Thyroid gland (tissue), 4 donors: Measurements from ENCODE around the gene PCBP4. TPM values are rescaled to one million over a fixed set of nuclear protein-coding genes. Genes with fewer than 3 reads are reported as not detected.

Source experiments
- DNase-seq, 2 donors: peaks; one replicate each; pipeline ENCODE4 v3.0.0-alpha.2; 2019
- H3K27ac ChIP-seq, 3 donors: fragments of 200-600 bp; sonication (generic); 1 replicate in 2 of 3; 2 replicates in 1 of 3; pipeline ENCODE4 v1.5.1; 2016 to 2019; ENCODE audit warnings: mild to moderate bottlenecking in 1 of 3, moderate library complexity in 1 of 3
- H3K27me3 ChIP-seq: fragments of 200-600 bp; sonication (generic); one replicate; pipeline ENCODE4 v1.5.1; 2019
- H3K36me3 ChIP-seq, 2 donors: fragments of 200-600 bp; sonication (generic); one replicate each; pipeline ENCODE4 v1.5.1; 2016 to 2019
- H3K4me1 ChIP-seq, 2 donors: fragments of 200-600 bp; sonication (generic); one replicate each; pipeline ENCODE4 v1.5.1; 2017 to 2019
- H3K4me3 ChIP-seq, 3 donors: fragments of 200-600 bp; sonication (generic); replicated peaks in 1 of 3; 1 replicate in 2 of 3; 2 replicates in 1 of 3; pipeline ENCODE4 v1.5.1; 2016; ENCODE audit warnings: mild to moderate bottlenecking in 1 of 3
- H3K9me3 ChIP-seq: fragments of 200-600 bp; sonication (generic); one replicate; pipeline ENCODE4 v1.5.1; 2017
- CTCF ChIP-seq, 6 experiments: fragments of 200-600 bp in 3 of 6; fragments of 450-650 bp in 3 of 6; sonication (generic) in 3 of 6; IDR thresholded peaks; one replicate each; pipeline ENCODE4 v1.5.1; 2016 to 2019; ENCODE audit warnings: antibody characterized with exemption in 6 of 6, mild to moderate bottlenecking in 2 of 6, inconsistent platforms in 1 of 6, moderate library complexity in 1 of 6
- POLR2A ChIP-seq, 2 donors: fragments of 450-650 bp; IDR thresholded peaks; one replicate each; pipeline ENCODE4 v1.6.1; 2017; ENCODE audit warnings: antibody characterized with exemption in 2 of 2, mild to moderate bottlenecking in 2 of 2, moderate library complexity in 1 of 2
- WGBS, 2 donors: methylation state at CpG; one replicate each; pipeline ENCODE4 v1.1.5; 2017; 5-methylcytosine and 5-hydroxymethylcytosine counted together
- intact Hi-C: fragments of 100-400 bp; cut with DNase I; formaldehyde crosslinking; loops from one replicate; pipeline ENCODE4 v1.15.1; 2023
- total RNA-seq, 4 donors: library from RNA; depleted of rRNA; stranded (reverse); fragments of >200 nt; gene quantifications; one replicate each; pipeline ENCODE4 v1.2.3, GENCODE V29; 2016

Gene PCBP4
- total RNA-seq, 4 donors from 2014 or later, result 22.2 to 66.2 (median 41.1) TPM

DNA sequence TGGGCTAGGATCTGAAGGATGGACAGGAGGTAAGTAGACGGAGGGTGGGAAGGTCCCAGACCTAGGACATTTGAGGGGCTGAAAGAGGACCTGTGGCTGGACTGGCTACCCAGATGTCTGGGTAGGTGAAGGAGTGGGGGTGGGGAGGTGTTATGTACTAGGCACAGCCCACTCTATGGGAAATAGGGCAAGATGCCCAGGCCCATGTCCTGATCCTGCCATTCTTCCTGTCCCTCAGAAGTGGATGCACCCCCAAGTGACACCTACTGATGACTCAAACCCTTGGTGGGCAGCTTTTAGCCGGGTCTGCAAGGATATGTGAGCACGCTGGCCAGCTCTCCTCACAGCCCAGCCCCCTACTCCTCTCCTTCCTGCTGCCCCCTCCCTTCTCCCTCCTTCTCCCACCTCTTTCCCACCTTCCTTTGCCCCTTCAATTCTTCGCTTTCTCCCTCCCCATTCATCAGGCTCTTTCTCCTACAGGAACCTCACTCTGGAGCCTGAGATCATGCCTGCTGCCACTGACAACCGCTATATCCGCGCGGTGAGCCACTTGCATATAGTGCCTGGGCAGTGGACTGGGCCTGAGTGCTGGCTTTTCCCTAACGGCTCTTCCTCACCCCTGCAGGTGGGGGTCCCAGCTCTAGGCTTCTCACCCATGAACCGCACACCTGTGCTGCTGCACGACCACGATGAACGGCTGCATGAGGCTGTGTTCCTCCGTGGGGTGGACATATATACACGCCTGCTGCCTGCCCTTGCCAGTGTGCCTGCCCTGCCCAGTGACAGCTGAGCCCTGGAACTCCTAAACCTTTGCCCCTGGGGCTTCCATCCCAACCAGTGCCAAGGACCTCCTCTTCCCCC lies 21.3 kb upstream of the PCBP4 start:
- no peak for TF ChIP-seq CTCF (IDR thresholded peaks at IDR 0.05)
- TF ChIP-seq POLR2A (IDR thresholded peaks at IDR 0.05), result no peak
- Histone ChIP-seq H3K36me3 (peaks cover 4 to 5% of the 10 kb centered on the region in 2 donors), H3K27ac (no peak overlapping the region), H3K4me1 (peaks cover 7 to 36% of the 10 kb centered on the region in 2 donors), H3K27me3 (no peaks in the 10 kb centered on the region), H3K4me3 (no peak overlapping the region), H3K9me3 (no peaks in the 10 kb centered on the region)
- DNase-seq, result no peak
- intact Hi-C loops, result no loop called here
- 81 to 83% methylated on average over 15 of the region's 15 CpGs for WGBS, 2 donors

GRCh38 chr3:51987568-51987967 lies 20.3 kb upstream of the PCBP4 start:
- WGBS, 2 donors, result 94 to 99% methylated on average over 7 of the region's 7 CpGs
- intact Hi-C loops, result no loop called here
- Histone ChIP-seq H3K4me1 (peaks cover 9 to 34% of the 10 kb centered on the region in 2 donors), H3K4me3 (no peak overlapping the region), H3K27ac (no peak overlapping the region), H3K27me3 (no peaks in the 10 kb centered on the region), H3K9me3 (no peaks in the 10 kb centered on the region), H3K36me3 (peaks cover 0 to under 1% of the 10 kb centered on the region in 2 donors)
- TF ChIP-seq POLR2A (IDR thresholded peaks at IDR 0.05) (no peak), CTCF (IDR thresholded peaks at IDR 0.05) (no peak)
- no peak for DNase-seq

DNA sequence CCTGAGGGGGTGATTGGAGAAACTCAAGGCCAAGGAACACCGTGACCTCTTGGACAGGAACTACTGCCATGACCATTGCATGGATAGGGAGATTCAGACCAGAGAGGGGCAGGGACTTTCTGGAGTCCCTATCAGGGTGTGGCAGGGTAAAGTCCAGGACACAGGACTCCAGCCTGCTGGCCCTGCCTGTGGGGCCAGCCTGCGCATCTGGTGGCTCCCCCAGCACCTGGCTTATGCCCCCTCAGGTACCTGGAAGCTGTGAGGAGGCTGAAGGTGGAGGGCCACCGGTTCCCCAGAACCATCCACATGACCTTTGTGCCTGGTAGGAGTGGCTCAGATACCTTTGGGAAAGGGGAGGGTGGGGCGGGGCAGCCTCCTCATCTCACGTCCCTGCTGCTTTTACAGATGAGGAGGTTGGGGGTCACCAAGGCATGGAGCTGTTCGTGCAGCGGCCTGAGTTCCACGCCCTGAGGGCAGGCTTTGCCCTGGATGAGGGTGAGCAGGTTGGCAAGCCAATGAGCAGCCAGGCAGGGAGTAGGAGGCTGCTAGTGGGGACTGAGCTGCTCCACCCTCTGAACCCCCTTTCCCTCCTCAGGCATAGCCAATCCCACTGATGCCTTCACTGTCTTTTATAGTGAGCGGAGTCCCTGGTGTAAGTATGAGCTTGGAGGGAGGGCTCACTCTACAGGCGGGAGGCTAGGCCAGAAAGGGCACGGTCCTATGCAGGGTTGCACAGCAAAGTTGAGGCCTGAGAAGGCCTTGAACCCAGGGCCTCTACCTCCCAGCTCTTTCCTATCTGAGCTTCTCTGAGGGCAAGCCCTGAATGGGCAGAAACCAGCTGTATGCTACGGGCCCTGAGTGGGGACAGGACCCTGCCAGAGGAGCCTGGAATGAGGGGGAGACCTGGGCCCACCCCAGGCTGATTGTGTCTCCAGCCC lies 19.0 kb upstream of the PCBP4 start:
- Histone ChIP-seq H3K27me3 (no peaks in the 10 kb centered on the region), H3K4me3 (no peak overlapping the region), H3K9me3 (no peaks in the 10 kb centered on the region), H3K4me1 (peaks cover 17 to 32% of the 10 kb centered on the region in 2 donors), H3K27ac (no peak overlapping the region), H3K36me3 (no peaks in the 10 kb centered on the region)
- WGBS, 2 donors, result 89% methylated on average over 10 of the region's 12 CpGs
- TF ChIP-seq CTCF (IDR thresholded peaks at IDR 0.05) (no peak), POLR2A (IDR thresholded peaks at IDR 0.05) (no peak)
- intact Hi-C loops, result no loop called here
- DNase-seq, result no peak

- no peak overlapping the region for H3K4me3 ChIP-seq
- no peaks in the 10 kb centered on the region for H3K36me3 ChIP-seq
- intact Hi-C loops, result no loop called here
- no peaks in the 10 kb centered on the region for H3K27me3 ChIP-seq
- peaks cover 17 to 30% of the 10 kb centered on the region in 2 donors for H3K4me1 ChIP-seq
- no peak for DNase-seq
- no peak overlapping the region for H3K27ac ChIP-seq
- no peak for TF ChIP-seq POLR2A (IDR thresholded peaks at IDR 0.05)
- no peak for TF ChIP-seq CTCF (IDR thresholded peaks at IDR 0.05)
- no peaks in the 10 kb centered on the region for H3K9me3 ChIP-seq
- 83 to 92% methylated on average over 2 to 6 of the region's 6 CpGs for WGBS, 2 donors
Measured at GRCh38 chr3:51985063-51985462, 17.8 kb upstream of the PCBP4 start.
